GM12878 (cell line): Measurements from ENCODE around the gene CRYZL1. TPM values are rescaled to one million over a fixed set of nuclear protein-coding genes. Genes with fewer than 3 reads are reported as not detected.

ENCODE experiments used
- ATAC-seq: fragments of 200-7000 bp; cut with Tn5 transposase; 3 replicates; pipeline ENCODE4 v1.9.1; 2020; ENCODE audit warnings: mild to moderate bottlenecking, moderate library complexity
- Bru-seq: library from RNA; stranded (reverse); fragments of 400-500 nt; gene quantifications from one replicate; lab custom pipeline; 2021; lab: Mats Ljungman, UMichigan
- BruChase-seq, 2 experiments: library from RNA; stranded (reverse); fragments of 400-500 nt; gene quantifications; one replicate each; lab custom pipeline; 2021; lab: Mats Ljungman, UMichigan
- BruUV-seq: library from RNA; stranded (reverse); fragments of 400-500 nt; replicated peaks from 2 replicates; lab custom pipeline; 2021; lab: Mats Ljungman, UMichigan
- CTCF ChIA-PET: fragments of 300-600 bp; sonication (Branson Sonifier 250); formaldehyde crosslinking; extraction: SDS; loops from one replicate; lab custom pipeline; 2021; ENCODE audit warnings: inconsistent platforms; lab: Yijun Ruan, JAX
- POLR2A ChIA-PET: fragments of 350-600 bp; formaldehyde crosslinking; extraction: SDS; loops from one replicate; lab custom pipeline; 2021; ENCODE audit warnings: inconsistent platforms; lab: Charles Lee
- RAD21 ChIA-PET: fragments of 300-600 bp; sonication (Branson Sonifier 250); formaldehyde crosslinking; loops from one replicate; lab custom pipeline; 2023; ENCODE audit warnings: antibody characterized with exemption; ENCODE audit not compliant: unreplicated experiment; lab: Charles Lee
- SMC1A ChIA-PET: fragments of 300-600 bp; sonication (Branson Sonifier 250); formaldehyde crosslinking; loops from one replicate; lab custom pipeline; 2023; ENCODE audit not compliant: unreplicated experiment, uncharacterized antibody; lab: Charles Lee
- DNase-seq: peaks from one replicate; pipeline ENCODE4 v3.0.0-alpha.2; 2011; ENCODE audit warnings: low read depth, low spot score
- FAIRE-seq: peaks from 3 replicates; lab custom pipeline; 2011; peaks lifted over from hg19 to GRCh38; lab: Jason Lieb, UNC
- H2AFZ ChIP-seq: 2 replicates; pipeline ENCODE4 v1.6.0; 2011; ENCODE audit warnings: low read depth, low read length, control low read depth; ENCODE audit not compliant: control insufficient read depth
- H3K27ac ChIP-seq: 2 replicates; pipeline ENCODE4 v1.5.1; 2011; ENCODE audit warnings: control low read depth; ENCODE audit not compliant: control insufficient read depth, insufficient read depth
- H3K27me3 ChIP-seq, 2 experiments: replicated peaks in 1 of 2; 2 replicates each; pipeline versions ENCODE4 v1.6.0 to v1.6.1; 2011; ENCODE audit warnings: low read length in 1 of 2; ENCODE audit not compliant: control insufficient read depth in 2 of 2, insufficient read depth in 2 of 2
- H3K36me3 ChIP-seq, 2 experiments: 2 replicates each; pipeline ENCODE4 v1.5.1; 2011; ENCODE audit warnings: low read length in 1 of 2; ENCODE audit not compliant: control insufficient read depth in 2 of 2, insufficient read depth in 2 of 2
- H3K4me1 ChIP-seq: 2 replicates; pipeline ENCODE4 v1.6.1; 2011; ENCODE audit warnings: mild to moderate bottlenecking, low read length, moderate library complexity, mixed read lengths; ENCODE audit not compliant: control insufficient read depth, insufficient read depth
- H3K4me2 ChIP-seq: 2 replicates; pipeline ENCODE4 v1.6.0; 2011; ENCODE audit warnings: control low read depth; ENCODE audit not compliant: control insufficient read depth, insufficient read depth
- H3K4me3 ChIP-seq: fragments of 200-600 bp; sonication (generic); 2 replicates; pipeline ENCODE4 v1.5.1; 2016
- H3K79me2 ChIP-seq: 2 replicates; pipeline ENCODE4 v1.6.0; 2011; ENCODE audit warnings: low read length; ENCODE audit not compliant: control insufficient read depth, insufficient read depth
- H3K9ac ChIP-seq: 2 replicates; pipeline ENCODE4 v1.8.0; 2011; ENCODE audit warnings: low read length, control low read depth, mixed read lengths; ENCODE audit not compliant: control insufficient read depth, insufficient read depth
- H3K9me3 ChIP-seq: replicated peaks from 3 replicates; pipeline ENCODE4 v1.5.1; 2011; ENCODE audit warnings: mild to moderate bottlenecking, low read length; ENCODE audit not compliant: control insufficient read depth, insufficient read depth
- H4K20me1 ChIP-seq: 2 replicates; pipeline ENCODE4 v1.6.0; 2011; ENCODE audit not compliant: control insufficient read depth, insufficient read depth
- CREM ChIP-seq: IDR thresholded peaks from 2 replicates; pipeline ENCODE4 v1.6.1; 2014; ENCODE audit warnings: antibody characterized with exemption, low read depth
- DPF2 ChIP-seq: fragments of 450-650 bp; IDR thresholded peaks from 2 replicates; pipeline ENCODE4 v1.6.1; 2017; ENCODE audit warnings: mild to moderate bottlenecking
- EED ChIP-seq: sonication (generic); IDR thresholded peaks from 2 replicates; pipeline ENCODE4 v1.6.1; 2016; ENCODE audit warnings: antibody characterized with exemption, low read depth
- FOS ChIP-seq: IDR thresholded peaks from 3 replicates; pipeline ENCODE4 v1.6.1; 2011; ENCODE audit warnings: borderline replicate concordance; ENCODE audit not compliant: insufficient read length; ENCODE audit errors: extremely low read depth
- FOXM1 ChIP-seq: IDR thresholded peaks from 2 replicates; pipeline ENCODE4 v1.6.1; 2012; ENCODE audit warnings: low read depth, mild to moderate bottlenecking, inconsistent platforms, low read length, moderate library complexity
- IKZF1 ChIP-seq: fragments of 450-650 bp; conservative IDR thresholded peaks from 2 replicates; pipeline ENCODE4 v1.6.1; 2017; ENCODE audit warnings: antibody characterized with exemption, mild to moderate bottlenecking
- IKZF2 ChIP-seq, 2 experiments: fragments of 450-650 bp; IDR thresholded peaks; 2 replicates each; pipeline ENCODE4 v1.6.1; 2017; ENCODE audit warnings: mild to moderate bottlenecking in 2 of 2, moderate library complexity in 2 of 2
- JUNB ChIP-seq: IDR thresholded peaks from 2 replicates; pipeline ENCODE4 v1.6.1; 2016; ENCODE audit warnings: antibody characterized with exemption, mild to moderate bottlenecking
- MXI1 ChIP-seq: fragments of 150-350 bp; IDR thresholded peaks from 2 replicates; pipeline ENCODE4 v1.6.1; 2011; ENCODE audit warnings: low read depth, mild to moderate bottlenecking, inconsistent platforms, low read length, improper control_type of control experiment
- RBBP5 ChIP-seq: fragments of 200-600 bp; sonication (generic); conservative IDR thresholded peaks from 2 replicates; pipeline ENCODE4 v1.6.1; 2016
- WRNIP1 ChIP-seq: IDR thresholded peaks from 2 replicates; pipeline ENCODE4 v1.6.1; 2011; ENCODE audit warnings: low read depth, low read length, improper control_type of control experiment, borderline replicate concordance
- ZSCAN29 ChIP-seq: fragments of 450-650 bp; IDR thresholded peaks from 2 replicates; pipeline ENCODE4 v1.6.1; 2017; ENCODE audit warnings: mild to moderate bottlenecking, moderate library complexity
- WGBS: methylation state at CpG from one replicate; pipeline ENCODE4 v1.1.6; 2016; ENCODE audit warnings: low lambda C conversion rate; ENCODE audit not compliant: insufficient replicate concordance, insufficient coverage; ENCODE audit errors: missing lambda C conversion rate; 5-methylcytosine and 5-hydroxymethylcytosine counted together
- in situ Hi-C: fragments of 300-500 bp; cut with MboI; formaldehyde crosslinking; loops from 9 replicates; pipeline ENCODE4 v1.14.3; 2018; ENCODE audit warnings: mixed read lengths
- intact Hi-C: fragments of 100-400 bp; cut with micrococcal nuclease; formaldehyde crosslinking; loops from one replicate; pipeline ENCODE4 v1.14.2; 2022; ENCODE audit not compliant: unreplicated experiment
- long read RNA-seq, 2 experiments: library from polyadenylated mRNA; unstranded; transcript quantifications; one replicate each; pipeline ENCODE4 v2.0.0, GENCODE V29; 2019 to 2020
- polyA minus RNA-seq, 3 experiments: library from RNA; depleted of rRNA, polyadenylated mRNA; stranded (reverse); fragments of >200 nt; gene quantifications; 2 replicates each; pipeline ENCODE4 v1.2.3, GENCODE V29; 2011
- polyA plus RNA-seq, 11 experiments: library from polyadenylated mRNA; depleted of rRNA in 4 of 11; unstranded in 6 of 11; stranded (reverse) in 5 of 11; fragments of >200 nt; fragmentation: Nextera tagmentation in 4 of 11; fragmentation: Illumina TruSeq in 1 of 11; extraction: Ambion mirVana in 4 of 11; extraction: Trizol in 1 of 11; gene quantifications; 1 replicate in 1 of 11; 2 replicates in 10 of 11; pipeline versions ENCODE4 v1.2.1 to v1.2.3, GENCODE V29; 2011 to 2016; ENCODE audit warnings: inconsistent platforms in 2 of 11, missing spikeins in 2 of 11, low read depth in 1 of 11
- total RNA-seq, 4 experiments: library from RNA; depleted of rRNA in 3 of 4; stranded (reverse); fragments of >200 nt in 3 of 4; fragmentation: Illumina TruSeq in 1 of 4; extraction: Trizol in 1 of 4; gene quantifications; 2 replicates each; pipeline versions ENCODE4 v1.2.1 to v1.2.3, GENCODE V29; 2013 to 2021
- TF ChIP-seq, protein P1 (sequence below): IDR thresholded peaks from 2 replicates; pipeline ENCODE4 v1.6.1; 2012; ENCODE audit warnings: low read depth, low read length, improper control_type of control experiment
- TF ChIP-seq, protein P2 (sequence below): IDR thresholded peaks from 2 replicates; pipeline ENCODE4 v1.6.1; 2012; ENCODE audit warnings: low read depth, low read length, improper control_type of control experiment

The CRYZL1 gene
- 148 and 161 TPM in 2 replicates for total RNA-seq (2013; cell fraction: nucleolus; rRNA removed)
- total RNA-seq (2014; rRNA removed) (14.3 and 17.3 TPM in 2 replicates), total RNA-seq (2014; rRNA removed; fragmentation: Illumina TruSeq; extraction: Trizol) (14.5 and 15.5 TPM in 2 replicates), total RNA-seq (2021) (20.2 and 21.4 TPM in 2 replicates), polyA plus RNA-seq (2011; rRNA removed) (68.8 and 92.6 TPM in 2 replicates), polyA plus RNA-seq (2014; fragmentation: Illumina TruSeq; extraction: Trizol) (25.5 and 32.8 TPM in 2 replicates), polyA plus RNA-seq (2014; fragmentation: Nextera tagmentation; extraction: Ambion mirVana) (10 to 100 TPM; 51.4 to 72.4 TPM), polyA plus RNA-seq (2014; rRNA removed) (25.7 and 27.7 TPM in 2 replicates), polyA plus RNA-seq (2016; fragmentation: Nextera tagmentation; extraction: Ambion mirVana) (10 to 100 TPM; 33.6 to 34.8 TPM), polyA minus RNA-seq (2011; rRNA and poly(A)+ RNA removed) (32.3 and 80.7 TPM in 2 replicates), Bru-seq, nascent RNA (percentile 85 among the genes with signal in this experiment), BruChase-seq, experiment 1, labeled RNA remaining after a 6-hour chase (percentile 96 among the genes with signal in this experiment), BruChase-seq, experiment 2, labeled RNA remaining after a 2-hour chase (percentile 94 among the genes with signal in this experiment)
- 24.5 TPM for polyA plus RNA-seq (2011; ENCODE audit: low read depth)
- polyA plus RNA-seq (2011; cell fraction: cytosol; rRNA removed) = 24.1 and 26.4 TPM in 2 replicates
- 62.4 and 86.8 TPM in 2 replicates for polyA plus RNA-seq (2011; cell fraction: nucleus; rRNA removed)
- 22.9 and 24.2 TPM in 2 replicates for polyA plus RNA-seq (2012)
- 14.4 and 14.8 TPM in 2 replicates for polyA minus RNA-seq (2011; cell fraction: cytosol; rRNA and poly(A)+ RNA removed)
- 20.1 and 34.9 TPM in 2 replicates for polyA minus RNA-seq (2011; cell fraction: nucleus; rRNA and poly(A)+ RNA removed)
- long read RNA-seq, experiment 1, transcript CRYZL1-203 (13 exons, 1,482 nt) = minor isoform, 5 of 34 reads
- long read RNA-seq, experiment 1, transcript CRYZL1-204 (13 exons, 1,617 nt) = major isoform, 19 of 34 reads
- long read RNA-seq, experiment 1, partial matches to known transcripts = 3 of 34 reads
- long read RNA-seq, experiment 1, other reads (novel, unspliced or antisense) = 6 of 34 reads
- long read RNA-seq, experiment 2, transcript CRYZL1-204 (13 exons, 1,617 nt) = major isoform, 118 of 223 reads
- long read RNA-seq, experiment 2, transcript CRYZL1-209 (12 exons, 2,558 nt) = minor isoform, 5 of 223 reads
- long read RNA-seq, experiment 2, partial matches to known transcripts = 34 of 223 reads
- long read RNA-seq, experiment 2, other reads (novel, unspliced or antisense) = 60 of 223 reads

GRCh38 chr21:33641352-33642026 lies at the start of gene CRYZL1:
TSS of gene CRYZL1 (minus strand) at chr21:33641741. CDS start at chr21:33631551, 10,190 bp downstream.
- H3K79me2 ChIP-seq = peaks cover 13% of the 10 kb centered on the region
- H3K4me2 ChIP-seq = peak within 1 kb of the TSS; percentile 73
- no peaks in the 10 kb centered on the region for H3K36me3 ChIP-seq
- H3K4me1 ChIP-seq = no peaks in the 10 kb centered on the region
- FAIRE-seq (peak; percentile 99), ATAC-seq (peak; percentile 88), DNase-seq (peak; percentile 96)
- POLR2A ChIA-PET = interaction anchor here (0.6 to 1.1 kb wide), 3 partner anchors 22 to 161 kb away, joined by 3 to 4 read pairs (median 3); partner anchors contain the start of gene TMEM50B
- in situ Hi-C loops = loop anchor here (25.0 kb wide), 1 partner anchor 1254 kb away; the partner anchor contains the start of gene URB1
- no TSS peak for BruUV-seq
- H3K27ac ChIP-seq = peak within 1 kb of the TSS; percentile 91
- peak within 1 kb of the TSS; percentile 98 for H2AFZ ChIP-seq
- peak within 1 kb of the TSS; percentile 94 for H3K4me3 ChIP-seq
- under 1% methylated on average over 33 of the region's 38 CpGs for WGBS
- CTCF ChIA-PET = interaction anchor here (1.5 kb wide), 1 partner anchor 36 kb away, joined by 4 read pairs; no protein-coding TSS in a partner anchor
- intact Hi-C loops = loop anchor here (2.0 kb wide), 1 partner anchor 273 kb away; the partner anchor contains the start of gene ATP5PO
- H4K20me1 ChIP-seq = no peaks in the 10 kb centered on the region
- H3K27me3 ChIP-seq = peaks cover 0 to 6% of the 10 kb centered on the region in 2 experiments; a peak in 2 of 4 replicates
- H3K9ac ChIP-seq = peak within 1 kb of the TSS; percentile 80
- no peaks in the 10 kb centered on the region for H3K9me3 ChIP-seq
- SMC1A ChIA-PET = no interaction called here
- RAD21 ChIA-PET = interaction anchor here (0.6 kb wide), 1 partner anchor 711 kb away, joined by 3 read pairs; no protein-coding TSS in a partner anchor
- TF ChIP-seq RBBP5 = no peak
- no peak for TF ChIP-seq FOS
- no peak for TF ChIP-seq FOXM1
- TF ChIP-seq IKZF1 = peak; percentile 67; the same call in 1 of the 2 replicates
- TF ChIP-seq, protein P1, sequence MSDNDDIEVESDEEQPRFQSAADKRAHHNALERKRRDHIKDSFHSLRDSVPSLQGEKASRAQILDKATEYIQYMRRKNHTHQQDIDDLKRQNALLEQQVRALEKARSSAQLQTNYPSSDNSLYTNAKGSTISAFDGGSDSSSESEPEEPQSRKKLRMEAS = 0 out of 2 replicates have a peak, but pooled peaks have one; percentile 15
- TF ChIP-seq DPF2 = peak; percentile 91
- TF ChIP-seq EED = no peak; the same call in 1 of the 2 replicates
- TF ChIP-seq, protein P2, sequence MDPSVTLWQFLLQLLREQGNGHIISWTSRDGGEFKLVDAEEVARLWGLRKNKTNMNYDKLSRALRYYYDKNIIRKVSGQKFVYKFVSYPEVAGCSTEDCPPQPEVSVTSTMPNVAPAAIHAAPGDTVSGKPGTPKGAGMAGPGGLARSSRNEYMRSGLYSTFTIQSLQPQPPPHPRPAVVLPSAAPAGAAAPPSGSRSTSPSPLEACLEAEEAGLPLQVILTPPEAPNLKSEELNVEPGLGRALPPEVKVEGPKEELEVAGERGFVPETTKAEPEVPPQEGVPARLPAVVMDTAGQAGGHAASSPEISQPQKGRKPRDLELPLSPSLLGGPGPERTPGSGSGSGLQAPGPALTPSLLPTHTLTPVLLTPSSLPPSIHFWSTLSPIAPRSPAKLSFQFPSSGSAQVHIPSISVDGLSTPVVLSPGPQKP = no peak
- peak; percentile 87 for TF ChIP-seq CREM
- TF ChIP-seq WRNIP1 = no peak
- peak; percentile 96 for TF ChIP-seq MXI1
- TF ChIP-seq ZSCAN29 = no peak
- TF ChIP-seq IKZF2 (IDR thresholded peaks at IDR 0.05) = no peak
- TF ChIP-seq JUNB = no peak
